ENCODE measurements around the gene CA6.
"Not testable (repeated sequence)": the region's sequence is repeated elsewhere in the genome, so short reads cannot be mapped to it uniquely, and the experiment has no call there.

- not testable (repeated sequence) for TF ChIP-seq CTCF (conservative IDR thresholded peaks at IDR 0.05; ENCODE audit: low read length); EZH2phosphoT487 (IDR thresholded peaks at IDR 0.05; ENCODE audit: borderline replicate concordance)
These were observed 56.5 kb downstream of the CA6 start for GRCh38 chr1:9002215-9002560.

All from Loucy (cell line).